ENCODE data around the gene ST7. TPM values are rescaled to one million over a fixed set of nuclear protein-coding genes. Genes with fewer than 3 reads are reported as not detected.

Gene ST7
- total RNA-seq, 1 experiment from 2014 or later = 38.2 TPM

GRCh38 chr7:117270371-117270770, 317.1 kb downstream of the ST7 start:
- no peak for DNase-seq
- no peaks in the 10 kb centered on the region for H3K9me3 Mint-ChIP-seq (ENCODE audit: unreplicated experiment)
- POLR2A ChIA-PET = no interaction called here
- Histone ChIP-seq H3K4me1 (no peaks in the 10 kb centered on the region), H3K27me3 (replicated peaks; ENCODE audit: control insufficient read depth, insufficient read depth, low read length) (peaks cover 1% of the 10 kb centered on the region; the same call in 1 of the 2 replicates), H3K4me3 (ENCODE audit: low read depth, low read length) (no peak overlapping the region), H3K9me3 (peaks cover 11% of the 10 kb centered on the region), H3K36me3 (ENCODE audit: control insufficient read depth, insufficient read depth, low read length) (no peaks in the 10 kb centered on the region)
- H3K4me3 Mint-ChIP-seq (ENCODE audit: unreplicated experiment) = no peak overlapping the region
- BruUV-seq (replicated peaks) = no TSS peak
- TF ChIP-seq CTCF (IDR thresholded peaks at IDR 0.05; ENCODE audit: insufficient read depth in 1 of 2, low read depth in 1 of 2, low read length in 1 of 2, severe bottlenecking in 1 of 2, unreplicated experiment in 1 of 2) = no peak
- CTCF ChIA-PET = no interaction called here
- H3K36me3 Mint-ChIP-seq (ENCODE audit: insufficient read depth, unreplicated experiment) = no peaks in the 10 kb centered on the region
- peaks cover 21% of the 10 kb centered on the region for H3K27me3 Mint-ChIP-seq (ENCODE audit: insufficient read depth, unreplicated experiment)
- intact Hi-C loops (cut with micrococcal nuclease; ENCODE audit: unreplicated experiment) = no loop called here
- H3K27ac Mint-ChIP-seq (ENCODE audit: unreplicated experiment) = no peak overlapping the region
- H3K4me1 Mint-ChIP-seq (ENCODE audit: low read depth, unreplicated experiment) = no peaks in the 10 kb centered on the region

- no peak for DNase-seq
- ChIA-PET POLR2A (no interaction called here), CTCF (no interaction called here)
- no peak overlapping the region for H3K4me3 ChIP-seq (ENCODE audit: low read depth, low read length)
- peaks cover 1% of the 10 kb centered on the region; the same call in 1 of the 2 replicates for H3K27me3 ChIP-seq (replicated peaks; ENCODE audit: control insufficient read depth, insufficient read depth, low read length)
- no peaks in the 10 kb centered on the region for H3K9me3 Mint-ChIP-seq (ENCODE audit: unreplicated experiment)
- no peak overlapping the region for H3K4me3 Mint-ChIP-seq (ENCODE audit: unreplicated experiment)
- H3K4me1 Mint-ChIP-seq (ENCODE audit: low read depth, unreplicated experiment) = no peaks in the 10 kb centered on the region
- H3K36me3 Mint-ChIP-seq (ENCODE audit: insufficient read depth, unreplicated experiment) = no peaks in the 10 kb centered on the region
- no TSS peak for BruUV-seq (replicated peaks)
- intact Hi-C loops (cut with micrococcal nuclease; ENCODE audit: unreplicated experiment) = no loop called here
- H3K27me3 Mint-ChIP-seq (ENCODE audit: insufficient read depth, unreplicated experiment) = peaks cover 21% of the 10 kb centered on the region
- H3K36me3 ChIP-seq (ENCODE audit: control insufficient read depth, insufficient read depth, low read length) = no peaks in the 10 kb centered on the region
- TF ChIP-seq CTCF (IDR thresholded peaks at IDR 0.05; ENCODE audit: insufficient read depth in 1 of 2, low read depth in 1 of 2, low read length in 1 of 2, severe bottlenecking in 1 of 2, unreplicated experiment in 1 of 2) = no peak
- peaks cover 3% of the 10 kb centered on the region for H3K9me3 ChIP-seq
- H3K4me1 ChIP-seq = no peaks in the 10 kb centered on the region
- H3K27ac Mint-ChIP-seq (ENCODE audit: unreplicated experiment) = no peak overlapping the region
Measured at GRCh38 chr7:117271566-117271965, 318.3 kb downstream of the ST7 start.

GRCh38 chr7:117272017-117272759, 318.9 kb downstream of the ST7 start:
- Mint-ChIP-seq H3K36me3 (ENCODE audit: insufficient read depth, unreplicated experiment) (no peaks in the 10 kb centered on the region), H3K9me3 (ENCODE audit: unreplicated experiment) (no peaks in the 10 kb centered on the region), H3K27ac (ENCODE audit: unreplicated experiment) (no peak overlapping the region), H3K4me3 (ENCODE audit: unreplicated experiment) (no peak overlapping the region), H3K4me1 (ENCODE audit: low read depth, unreplicated experiment) (no peaks in the 10 kb centered on the region), H3K27me3 (ENCODE audit: insufficient read depth, unreplicated experiment) (peaks cover 22% of the 10 kb centered on the region)
- CTCF ChIA-PET = no interaction called here
- H3K9me3 ChIP-seq = no peaks in the 10 kb centered on the region
- no peak for TF ChIP-seq CTCF (IDR thresholded peaks at IDR 0.05; ENCODE audit: insufficient read depth in 1 of 2, low read depth in 1 of 2, low read length in 1 of 2, severe bottlenecking in 1 of 2, unreplicated experiment in 1 of 2)
- intact Hi-C loops (cut with micrococcal nuclease; ENCODE audit: unreplicated experiment) = no loop called here
- H3K36me3 ChIP-seq (ENCODE audit: control insufficient read depth, insufficient read depth, low read length) = no peaks in the 10 kb centered on the region
- H3K4me3 ChIP-seq (ENCODE audit: low read depth, low read length) = no peak overlapping the region
- POLR2A ChIA-PET = no interaction called here
- DNase-seq = no peak
- BruUV-seq (replicated peaks) = no TSS peak
- peaks cover 1% of the 10 kb centered on the region; the same call in 1 of the 2 replicates for H3K27me3 ChIP-seq (replicated peaks; ENCODE audit: control insufficient read depth, insufficient read depth, low read length)
- H3K4me1 ChIP-seq = no peaks in the 10 kb centered on the region
